ENCODE results near the gene ZFC3H1.
A peak's percentile ranks its signal among the peaks of the same experiment; 100 is the strongest.
"Not testable (repeated sequence)": the region's sequence is repeated elsewhere in the genome, so short reads cannot be mapped to it uniquely, and the experiment has no call there.

ZFC3H1 gene

DNA sequence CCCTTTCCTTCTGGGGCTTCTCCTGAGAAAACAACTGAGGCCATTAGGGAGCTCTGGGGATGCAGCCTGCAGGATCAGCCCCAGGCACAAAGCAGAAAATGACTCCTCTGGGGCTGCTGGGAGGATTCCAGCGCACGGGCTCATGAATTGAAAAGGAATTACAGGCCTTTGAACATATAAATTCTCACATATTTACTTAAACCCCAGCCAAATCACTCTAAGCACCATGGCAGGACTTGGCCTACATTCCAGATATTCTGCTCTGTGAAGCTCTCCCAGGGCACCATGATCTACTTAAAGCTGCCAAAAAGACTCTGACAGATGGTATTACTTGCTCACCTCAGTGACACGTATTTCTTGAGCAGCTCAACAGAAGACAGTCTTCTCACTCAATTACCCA, 87.2 kb downstream of the ZFC3H1 start:
- peak; percentile 13 for DNase-seq (ENCODE audit: low spot score)

DNA sequence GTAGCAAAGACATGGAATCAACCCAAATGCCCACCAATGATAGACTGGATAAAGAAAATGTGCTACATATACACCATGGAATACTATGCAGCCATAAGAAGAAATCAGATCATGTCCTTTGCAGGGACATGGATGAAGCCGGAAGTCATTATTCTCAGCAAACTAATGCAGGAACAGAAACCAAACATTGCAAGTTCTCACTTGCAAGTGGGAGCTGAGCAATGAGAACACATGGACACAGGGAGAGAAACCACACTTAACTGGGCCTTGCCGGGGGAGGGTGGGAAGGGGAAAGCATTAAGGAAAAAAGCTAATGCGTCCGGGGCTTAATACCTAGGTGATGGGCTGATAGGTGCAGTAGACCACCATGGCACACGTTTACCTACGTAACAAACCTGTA, 93.8 kb downstream of the ZFC3H1 start:
- not testable (repeated sequence) for DNase-seq (ENCODE audit: low spot score)

- no peak for DNase-seq (ENCODE audit: low spot score)
Observed at GRCh38 chr12:71567537-71567936, 96.1 kb downstream of the ZFC3H1 start.

- no peak for DNase-seq (ENCODE audit: low spot score)
Observed at GRCh38 chr12:71566655-71567054, 97.0 kb downstream of the ZFC3H1 start.

- no peak for DNase-seq (ENCODE audit: low spot score)
Observed at GRCh38 chr12:71565535-71565934, 98.1 kb downstream of the ZFC3H1 start.

- no peak for DNase-seq (ENCODE audit: low spot score)
Observed at GRCh38 chr12:71562676-71563595, 100.7 kb downstream of the ZFC3H1 start.

Measured in pons (tissue), 1 donor.